OCI-LY7 (cell line): ENCODE data around the gene GPRC5B.

Experiments
- EZH2phosphoT487 ChIP-seq: fragments of 200-600 bp; sonication (generic); IDR thresholded peaks from 2 replicates; pipeline ENCODE4 v1.6.1; 2018; ENCODE audit warnings: low read depth, borderline replicate concordance, mild to moderate bottlenecking, mixed run types, antibody characterized with exemption, low read length, moderate library complexity, mixed read lengths
- TF ChIP-seq, protein P1 (sequence below): fragments of 200-600 bp; sonication (generic); conservative IDR thresholded peaks from 2 replicates; pipeline ENCODE4 v1.5.1; 2014; ENCODE audit warnings: mild to moderate bottlenecking, antibody characterized with exemption, low read length, moderate library complexity, mixed read lengths

DNA sequence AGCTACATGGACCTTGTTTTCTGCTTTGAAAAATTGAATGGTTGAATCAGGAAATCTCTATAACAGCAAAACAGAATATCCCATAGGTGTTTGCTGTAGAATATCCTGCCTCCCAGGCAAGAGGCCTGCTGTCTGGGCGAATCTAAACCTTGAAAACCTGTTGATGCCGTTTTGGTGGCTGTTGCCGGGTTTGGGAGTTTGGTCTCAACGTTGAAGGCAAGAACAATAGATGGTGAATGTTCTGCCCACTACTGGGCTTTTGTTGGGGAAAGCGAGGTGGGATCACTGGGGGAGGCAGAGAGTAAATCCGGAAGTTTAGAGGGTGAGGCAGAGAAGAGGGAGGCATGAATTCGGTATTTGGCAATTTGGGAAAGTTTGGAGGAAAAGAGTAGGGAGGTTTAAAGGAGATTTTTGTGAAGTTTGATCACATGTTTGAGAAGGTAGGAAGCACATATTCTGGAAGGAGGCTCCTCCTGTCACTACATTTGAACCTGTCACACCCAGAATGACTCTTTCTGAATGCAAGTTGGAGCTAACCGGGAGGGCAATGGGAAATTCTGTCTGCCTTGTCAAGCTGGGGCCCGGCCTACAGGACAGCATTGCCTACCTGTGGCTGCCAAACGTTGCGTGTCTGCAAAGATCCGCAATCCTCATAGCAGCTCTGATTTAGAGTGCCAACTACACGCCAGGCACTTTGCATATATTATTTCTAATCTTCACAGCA is 46.5 kb downstream of the GPRC5B start:
- TF ChIP-seq, protein P1, sequence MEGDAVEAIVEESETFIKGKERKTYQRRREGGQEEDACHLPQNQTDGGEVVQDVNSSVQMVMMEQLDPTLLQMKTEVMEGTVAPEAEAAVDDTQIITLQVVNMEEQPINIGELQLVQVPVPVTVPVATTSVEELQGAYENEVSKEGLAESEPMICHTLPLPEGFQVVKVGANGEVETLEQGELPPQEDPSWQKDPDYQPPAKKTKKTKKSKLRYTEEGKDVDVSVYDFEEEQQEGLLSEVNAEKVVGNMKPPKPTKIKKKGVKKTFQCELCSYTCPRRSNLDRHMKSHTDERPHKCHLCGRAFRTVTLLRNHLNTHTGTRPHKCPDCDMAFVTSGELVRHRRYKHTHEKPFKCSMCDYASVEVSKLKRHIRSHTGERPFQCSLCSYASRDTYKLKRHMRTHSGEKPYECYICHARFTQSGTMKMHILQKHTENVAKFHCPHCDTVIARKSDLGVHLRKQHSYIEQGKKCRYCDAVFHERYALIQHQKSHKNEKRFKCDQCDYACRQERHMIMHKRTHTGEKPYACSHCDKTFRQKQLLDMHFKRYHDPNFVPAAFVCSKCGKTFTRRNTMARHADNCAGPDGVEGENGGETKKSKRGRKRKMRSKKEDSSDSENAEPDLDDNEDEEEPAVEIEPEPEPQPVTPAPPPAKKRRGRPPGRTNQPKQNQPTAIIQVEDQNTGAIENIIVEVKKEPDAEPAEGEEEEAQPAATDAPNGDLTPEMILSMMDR: no peak
- TF ChIP-seq EZH2phosphoT487: no peak
